ENCODE results near the gene AQP12A. TPM values are rescaled to one million over a fixed set of nuclear protein-coding genes. Genes with fewer than 3 reads are reported as not detected.

Gene AQP12A
- polyA plus RNA-seq, 2 of the 4 experiments (the other 2 are of a cell fraction): not detected

DNA sequence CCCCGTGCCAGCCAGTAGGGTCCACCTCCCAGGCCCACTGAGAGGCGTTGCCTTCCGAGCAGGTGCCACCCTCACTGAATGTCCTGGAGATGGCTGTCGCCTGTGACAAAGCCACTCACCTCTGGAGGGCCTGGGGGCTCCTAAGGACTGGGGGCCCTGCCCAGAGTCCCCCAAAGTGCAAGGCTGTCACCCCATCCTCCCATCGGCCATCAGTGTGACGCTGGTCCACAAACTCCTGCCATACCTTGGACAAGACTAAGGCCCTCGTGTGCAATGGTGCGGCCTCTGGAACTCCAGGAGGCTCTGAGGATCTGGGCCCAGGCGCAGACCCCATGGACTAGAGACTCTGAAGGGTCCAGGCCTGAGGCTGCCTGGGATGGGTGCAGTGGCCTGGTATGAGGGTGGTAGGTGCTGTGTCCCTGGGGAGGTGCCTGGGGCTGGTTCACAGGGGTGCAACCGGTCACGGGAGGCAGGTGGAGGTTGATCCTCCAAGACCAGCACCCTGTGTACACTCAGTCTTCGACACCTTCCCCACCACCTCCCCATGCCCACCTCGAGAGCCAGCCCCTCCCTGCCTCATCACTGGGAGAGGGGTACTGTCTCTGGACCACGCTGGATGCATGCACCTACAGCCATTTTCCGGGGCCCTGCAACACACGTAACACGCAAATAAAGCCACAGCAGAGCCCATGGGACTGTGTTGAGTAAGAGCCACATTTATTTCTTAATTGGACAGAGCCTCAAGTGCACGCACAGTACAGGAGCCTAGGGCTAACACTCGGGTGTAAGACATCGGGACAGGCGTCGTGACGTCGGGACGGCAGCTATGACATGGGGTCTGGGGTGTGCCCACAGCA lies 21.6 kb downstream of the AQP12A start (continued):
- TF ChIP-seq HES2 (IDR thresholded peaks at IDR 0.05): no peak
- no peak for TF ChIP-seq MAZ (IDR thresholded peaks at IDR 0.05; ENCODE audit: borderline replicate concordance, low read depth, low read length)
- no peak for TF ChIP-seq TP53 (CRISPR knock-in tag; IDR thresholded peaks at IDR 0.05)
- no peak for TF ChIP-seq RCOR1 (IDR thresholded peaks at IDR 0.05; ENCODE audit: low read depth, low read length)

- ATAC-seq (no peak), DNase-seq (ENCODE audit: low read depth in 1 of 2, low spot score in 1 of 2) (no peak), FAIRE-seq (no peak)
- Histone ChIP-seq H3K27ac (no peak overlapping the region), H3K4me1 (no peaks in the 10 kb centered on the region), H3K9me3 (no peaks in the 10 kb centered on the region), H3K4me3 (no peak overlapping the region), H3K4me2 (no peak overlapping the region)
- ChIA-PET CTCF (interaction anchor here (0.5 kb wide), 1 partner anchor 8 kb away, joined by 3 read pairs; no protein-coding TSS in a partner anchor), POLR2A (no interaction called here)
- 63% methylated on average over 15 of the region's 26 CpGs for WGBS (ENCODE audit: missing lambda C conversion rate)
- TF ChIP-seq RFX5 (IDR thresholded peaks at IDR 0.05): no peak
- TF ChIP-seq HES2 (IDR thresholded peaks at IDR 0.05): no peak
- no peak for TF ChIP-seq HEYL (CRISPR knock-in tag; IDR thresholded peaks at IDR 0.05)
- no peak for TF ChIP-seq TP53 (CRISPR knock-in tag; IDR thresholded peaks at IDR 0.05)
- no peak for TF ChIP-seq GATA3 (IDR thresholded peaks at IDR 0.05; ENCODE audit: borderline replicate concordance)
- TF ChIP-seq NPAS2 (CRISPR knock-in tag; IDR thresholded peaks at IDR 0.05; ENCODE audit: borderline replicate concordance): no peak
- TF ChIP-seq MAX (IDR thresholded peaks at IDR 0.05): no peak
- no peak for TF ChIP-seq ESRRA (IDR thresholded peaks at IDR 0.05; ENCODE audit: borderline replicate concordance, low read length)
- no peak for TF ChIP-seq SREBF2 (IDR thresholded peaks at IDR 0.05)
- no peak for TF ChIP-seq EHMT2 (IDR thresholded peaks at IDR 0.05; ENCODE audit: low read depth)
- TF ChIP-seq CBX8 (IDR thresholded peaks at IDR 0.05): no peak
- TF ChIP-seq CHD2 (IDR thresholded peaks at IDR 0.05; ENCODE audit: low read length, partially characterized antibody): no peak
- no peak for TF ChIP-seq CBX2 (IDR thresholded peaks at IDR 0.05; ENCODE audit: borderline replicate concordance, low read depth)
- no peak for TF ChIP-seq NFE2L2 (conservative IDR thresholded peaks at IDR 0.05; ENCODE audit: low read length)
- TF ChIP-seq ZC3H11A (IDR thresholded peaks at IDR 0.05): no peak
Measured at GRCh38 chr2:240713928-240714746, 22.5 kb downstream of the AQP12A start.

DNA sequence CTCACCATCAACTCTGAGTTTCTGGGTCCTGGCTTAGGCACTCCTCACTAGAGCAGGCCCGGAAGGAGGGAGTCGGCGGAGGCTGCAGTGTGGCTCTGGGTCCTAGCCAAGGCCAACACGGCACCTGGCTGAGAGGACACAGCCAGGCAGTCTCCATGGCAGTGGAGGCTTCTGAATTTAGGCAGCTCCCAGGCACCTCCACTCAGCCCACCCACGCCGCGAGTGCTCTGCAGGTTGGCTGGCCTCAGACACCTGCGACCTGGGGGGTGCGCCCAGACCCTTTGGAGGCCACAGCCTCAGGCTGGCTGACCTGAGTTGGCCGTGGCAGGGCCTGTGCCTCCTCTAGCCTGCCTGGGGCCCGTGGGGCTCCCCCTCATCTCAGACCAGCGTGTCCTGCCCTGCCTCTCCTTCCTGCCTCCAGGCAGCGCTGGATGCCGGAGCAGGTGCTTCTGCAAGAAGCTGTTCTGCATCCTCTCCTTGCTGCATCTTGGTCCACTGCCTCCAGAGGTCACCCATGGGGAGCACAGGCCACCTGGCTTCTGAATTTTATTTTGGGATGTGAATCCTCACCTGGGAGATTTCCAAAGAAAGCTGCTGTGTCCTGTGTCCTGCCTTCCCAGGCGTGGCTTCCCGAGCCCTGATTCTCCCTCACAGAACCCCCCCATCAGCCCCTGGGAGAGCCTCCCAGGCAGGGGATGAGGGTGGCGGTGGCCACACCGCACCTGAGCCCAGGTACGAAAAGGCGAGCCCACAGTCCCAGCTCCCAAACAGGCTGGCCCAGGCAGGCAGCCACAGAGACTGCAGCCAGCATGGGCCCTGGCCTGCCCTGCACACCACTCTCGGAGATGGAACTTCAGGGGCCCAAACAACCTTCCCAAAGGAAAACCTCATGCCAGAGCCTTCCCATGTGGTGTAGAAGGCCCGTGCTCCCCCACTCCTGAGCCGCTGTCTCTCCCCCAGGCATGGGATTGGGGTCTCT lies 23.4 kb downstream of the AQP12A start:
- TF ChIP-seq CHD4 (IDR thresholded peaks at IDR 0.05; ENCODE audit: borderline replicate concordance) (no peak), HMGXB4 (CRISPR knock-in tag; IDR thresholded peaks at IDR 0.05; ENCODE audit: borderline replicate concordance) (no peak), RFX5 (IDR thresholded peaks at IDR 0.05) (no peak), KDM1A (IDR thresholded peaks at IDR 0.05; ENCODE audit: low read depth) (no peak), MYC (IDR thresholded peaks at IDR 0.05; ENCODE audit: borderline replicate concordance, low read length) (no peak), ZNF302 (CRISPR knock-in tag; IDR thresholded peaks at IDR 0.05) (no peak), CBX2 (IDR thresholded peaks at IDR 0.05; ENCODE audit: borderline replicate concordance, low read depth) (no peak)
- no peak overlapping the region for H3K27ac ChIP-seq
- DNase-seq (ENCODE audit: low read depth in 1 of 2, low spot score in 1 of 2): no peak
- H3K4me3 ChIP-seq: no peak overlapping the region
- WGBS (ENCODE audit: missing lambda C conversion rate): 75% methylated on average over 6 of the region's 23 CpGs
- POLR2A ChIA-PET: no interaction called here
- no peak for FAIRE-seq
- CTCF ChIA-PET: interaction anchor here (0.5 kb wide), 1 partner anchor 9 kb away, joined by 3 read pairs; no protein-coding TSS in a partner anchor
- no peaks in the 10 kb centered on the region for H3K9me3 ChIP-seq
- H3K4me2 ChIP-seq: no peak overlapping the region
- no peaks in the 10 kb centered on the region for H3K4me1 ChIP-seq
- ATAC-seq: no peak; a peak in 2 of 6 replicates
